ENCODE data around the gene TCF20. TPM values are rescaled to one million over a fixed set of nuclear protein-coding genes. Genes with fewer than 3 reads are reported as not detected.

TCF20 gene
- total RNA-seq, 4 donors from 2014 or later = 40.2 to 52.5 (median 41.0) TPM

- TF ChIP-seq POLR2A (IDR thresholded peaks at IDR 0.05) = no peak
- TF ChIP-seq, protein P1, sequence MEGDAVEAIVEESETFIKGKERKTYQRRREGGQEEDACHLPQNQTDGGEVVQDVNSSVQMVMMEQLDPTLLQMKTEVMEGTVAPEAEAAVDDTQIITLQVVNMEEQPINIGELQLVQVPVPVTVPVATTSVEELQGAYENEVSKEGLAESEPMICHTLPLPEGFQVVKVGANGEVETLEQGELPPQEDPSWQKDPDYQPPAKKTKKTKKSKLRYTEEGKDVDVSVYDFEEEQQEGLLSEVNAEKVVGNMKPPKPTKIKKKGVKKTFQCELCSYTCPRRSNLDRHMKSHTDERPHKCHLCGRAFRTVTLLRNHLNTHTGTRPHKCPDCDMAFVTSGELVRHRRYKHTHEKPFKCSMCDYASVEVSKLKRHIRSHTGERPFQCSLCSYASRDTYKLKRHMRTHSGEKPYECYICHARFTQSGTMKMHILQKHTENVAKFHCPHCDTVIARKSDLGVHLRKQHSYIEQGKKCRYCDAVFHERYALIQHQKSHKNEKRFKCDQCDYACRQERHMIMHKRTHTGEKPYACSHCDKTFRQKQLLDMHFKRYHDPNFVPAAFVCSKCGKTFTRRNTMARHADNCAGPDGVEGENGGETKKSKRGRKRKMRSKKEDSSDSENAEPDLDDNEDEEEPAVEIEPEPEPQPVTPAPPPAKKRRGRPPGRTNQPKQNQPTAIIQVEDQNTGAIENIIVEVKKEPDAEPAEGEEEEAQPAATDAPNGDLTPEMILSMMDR (IDR thresholded peaks at IDR 0.05) = no peak
- Histone ChIP-seq H3K36me3 (no peaks in the 10 kb centered on the region), H3K27me3 (no peaks in the 10 kb centered on the region), H3K27ac (no peak overlapping the region), H3K4me1 (peaks cover 16 to 55% (median 22%) of the 10 kb centered on the region in 3 donors), H3K4me3 (no peak overlapping the region), H3K9me3 (no peaks in the 10 kb centered on the region)
- WGBS, 2 donors = 75 to 80% methylated on average over 4 of the region's 4 CpGs
- intact Hi-C loops (cut with DNase I) = no loop called here
- DNase-seq = no peak
Measured at GRCh38 chr22:42228483-42228882, 42.0 kb downstream of the TCF20 start.

- Histone ChIP-seq H3K4me1 (peaks cover 16 to 52% (median 21%) of the 10 kb centered on the region in 3 donors), H3K4me3 (no peak overlapping the region), H3K27me3 (no peaks in the 10 kb centered on the region), H3K27ac (no peak overlapping the region), H3K36me3 (no peaks in the 10 kb centered on the region), H3K9me3 (no peaks in the 10 kb centered on the region)
- intact Hi-C loops (cut with DNase I) = no loop called here
- DNase-seq = no peak
- no peak for TF ChIP-seq POLR2A (IDR thresholded peaks at IDR 0.05)
- TF ChIP-seq, protein P1 (IDR thresholded peaks at IDR 0.05) = no peak
- WGBS, 2 donors = 86 to 90% methylated on average over 3 of the region's 3 CpGs
Measured at GRCh38 chr22:42227435-42227834, 43.0 kb downstream of the TCF20 start.

- DNase-seq = no peak
- Histone ChIP-seq H3K4me1 (peaks cover 16 to 57% (median 21%) of the 10 kb centered on the region in 3 donors), H3K36me3 (no peaks in the 10 kb centered on the region), H3K9me3 (no peaks in the 10 kb centered on the region), H3K27ac (no peak overlapping the region), H3K4me3 (no peak overlapping the region), H3K27me3 (no peaks in the 10 kb centered on the region)
- no peak for TF ChIP-seq POLR2A (IDR thresholded peaks at IDR 0.05)
- TF ChIP-seq, protein P1 (IDR thresholded peaks at IDR 0.05) = no peak
- WGBS, 2 donors = 83% methylated on average over 1 of the region's 1 CpG
- intact Hi-C loops (cut with DNase I) = no loop called here
Measured at GRCh38 chr22:42225841-42226240, 44.6 kb downstream of the TCF20 start.

DNA sequence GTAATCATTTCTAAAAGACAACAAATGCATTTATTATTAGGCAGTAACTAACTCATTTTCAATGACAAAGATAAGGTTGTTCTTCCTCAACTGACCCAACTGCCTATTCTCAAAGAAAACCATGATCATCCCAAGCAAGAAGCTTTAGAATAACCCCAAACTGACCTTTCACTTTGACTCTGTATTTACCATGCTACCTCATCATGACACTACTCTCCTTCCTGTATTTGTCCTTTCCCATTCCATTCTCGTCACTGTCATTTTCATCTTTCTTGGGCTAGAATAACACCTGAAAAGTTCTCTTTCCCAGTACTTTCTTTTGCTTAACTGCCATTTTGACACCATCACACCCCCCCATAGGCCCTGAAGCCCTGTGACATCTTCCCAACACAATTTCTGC, 48.3 kb downstream of the TCF20 start:
- no peak for DNase-seq
- no peak for TF ChIP-seq POLR2A (IDR thresholded peaks at IDR 0.05)
- TF ChIP-seq, protein P1 (IDR thresholded peaks at IDR 0.05) = no peak
- Histone ChIP-seq H3K9me3 (no peaks in the 10 kb centered on the region), H3K4me1 (peaks cover 2 to 54% (median 7%) of the 10 kb centered on the region in 3 donors), H3K4me3 (no peak overlapping the region), H3K36me3 (no peaks in the 10 kb centered on the region), H3K27ac (no peak overlapping the region), H3K27me3 (no peaks in the 10 kb centered on the region)
- 45 to 93% methylated on average over 1 of the region's 1 CpG for WGBS, 2 donors
- intact Hi-C loops (cut with DNase I) = no loop called here

Other genes starting within 250 kb of the TCF20 start
- 10 to 100 TPM; 14.9 to 24.8 (median 19.9) TPM for gene NAGA, start 199.8 kb downstream of the TCF20 start, total RNA-seq
- 10 to 100 TPM in 2 of 4 donors, 1 to 10 TPM in 2; 6.3 to 14.5 (median 9.5) TPM for gene PHETA2, start 196.4 kb downstream of the TCF20 start, total RNA-seq
- 10 to 100 TPM in 1 of 4 donors, 1 to 10 TPM in 3; 4.9 to 15.4 (median 8.6) TPM for gene SMDT1, start 191.0 kb downstream of the TCF20 start, total RNA-seq
- 10 to 100 TPM; 65.0 to 72.4 (median 67.1) TPM for gene NDUFA6, start 179.9 kb downstream of the TCF20 start, total RNA-seq
- gene CYP2D6, start 139.8 kb downstream of the TCF20 start, total RNA-seq = 1 to 10 TPM in 2 of 4 donors, under 1 TPM in 2; 0.35 to 1.5 (median 1.2) TPM
- 1 to 10 TPM in 2 of 4 donors, under 1 TPM in 2; 0.11 to 1.9 (median 0.99) TPM for gene NFAM1, start 161.8 kb upstream of the TCF20 start, total RNA-seq
- gene RRP7A, start 249.1 kb upstream of the TCF20 start, total RNA-seq = 10 to 100 TPM; 19.1 to 35.1 (median 26.1) TPM